ENCODE measurements around the gene TRPC4AP.
"Not testable (repeated sequence)": the region's sequence is repeated elsewhere in the genome, so short reads cannot be mapped to it uniquely, and the experiment has no call there.

The TRPC4AP gene

GRCh38 chr20:35059612-35060011 lies 33.0 kb downstream of the TRPC4AP start:
- FAIRE-seq, result no peak
- no peak for DNase-seq (ENCODE audit: insufficient read length, low spot score)

DNA sequence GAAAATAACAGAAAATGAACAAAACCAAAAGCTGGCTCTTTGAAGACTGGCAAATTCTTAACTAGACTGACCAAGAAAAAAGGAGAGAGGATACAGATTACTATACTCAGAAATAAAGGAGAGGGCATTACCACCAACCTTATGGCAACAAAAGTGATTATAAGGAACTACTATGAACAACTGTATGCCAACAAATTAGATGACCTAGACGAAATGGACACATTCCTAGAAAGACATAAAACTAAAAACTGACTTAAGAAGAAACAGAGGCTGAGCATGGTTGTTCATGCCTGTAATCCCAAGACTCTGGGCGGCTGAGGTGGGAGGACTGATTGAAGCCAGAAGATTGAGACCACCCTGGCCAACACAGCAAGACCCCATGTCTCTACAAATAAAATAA lies 33.5 kb downstream of the TRPC4AP start:
- FAIRE-seq (no peak), DNase-seq (ENCODE audit: insufficient read length, low spot score) (no peak)
- TF ChIP-seq POLR2A (IDR thresholded peaks at IDR 0.05; ENCODE audit: low read depth, low read length), result no peak

More at GRCh38 chr20:35059612-35060011, 33.0 kb downstream of the TRPC4AP start:
- no peak for TF ChIP-seq POLR2A (IDR thresholded peaks at IDR 0.05; ENCODE audit: low read depth, low read length)

DNA sequence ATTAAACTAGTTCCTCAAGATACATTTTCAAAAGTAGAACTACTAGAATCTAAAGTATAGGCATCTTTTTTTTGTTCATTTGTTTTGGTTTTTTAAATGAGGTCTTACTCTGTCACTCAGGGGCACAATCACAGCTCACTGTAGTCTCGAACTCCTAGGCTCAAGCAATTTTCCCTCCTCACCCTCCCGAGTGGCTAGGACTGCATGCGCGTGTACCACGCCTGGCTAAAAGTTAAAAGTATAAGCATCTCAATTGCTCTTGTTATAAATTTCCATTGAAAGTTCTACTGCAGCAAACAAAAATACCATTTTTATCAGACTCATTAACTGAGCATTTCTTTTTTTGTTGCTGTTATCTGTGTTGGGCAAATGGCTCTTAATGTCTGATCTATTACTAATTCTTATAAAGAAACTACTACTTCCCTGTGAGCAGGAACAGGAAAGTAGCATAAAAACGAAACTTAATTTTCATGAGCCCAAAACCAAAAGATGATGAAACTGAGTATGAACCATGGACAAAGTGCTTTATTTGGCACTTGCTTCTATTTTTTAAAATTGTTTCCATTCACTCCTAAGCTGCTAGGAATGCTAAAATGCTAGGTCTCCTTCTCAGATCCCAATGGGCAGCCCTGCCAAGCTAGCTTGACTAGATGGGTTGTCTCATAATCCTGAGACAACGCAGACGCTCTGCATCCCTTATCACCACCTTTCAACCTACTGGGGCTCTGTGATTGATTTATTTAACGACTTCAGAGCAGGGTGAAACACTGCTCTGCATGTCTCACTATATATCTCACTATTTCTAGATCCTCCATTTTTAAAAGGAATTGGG lies 36.9 kb downstream of the TRPC4AP start:
- DNase-seq (ENCODE audit: insufficient read length, low spot score), result no peak
- TF ChIP-seq POLR2A (IDR thresholded peaks at IDR 0.05; ENCODE audit: low read depth, low read length), result no peak
- FAIRE-seq, result no peak

GRCh38 chr20:35054814-35055213 lies 37.8 kb downstream of the TRPC4AP start:
- FAIRE-seq (no peak), DNase-seq (ENCODE audit: insufficient read length, low spot score) (no peak)

GRCh38 chr20:35052616-35053015 lies 40.0 kb downstream of the TRPC4AP start:
- FAIRE-seq; DNase-seq (ENCODE audit: insufficient read length, low spot score): not testable (repeated sequence)

More at GRCh38 chr20:35054814-35055213, 37.8 kb downstream of the TRPC4AP start:
- no peak for TF ChIP-seq POLR2A (IDR thresholded peaks at IDR 0.05; ENCODE audit: low read depth, low read length)

- no peak for DNase-seq (ENCODE audit: insufficient read length, low spot score)
These were observed 42.7 kb downstream of the TRPC4AP start for GRCh38 chr20:35049776-35050352.

GRCh38 chr20:35048739-35049138 lies 43.9 kb downstream of the TRPC4AP start:
- TF ChIP-seq POLR2A (IDR thresholded peaks at IDR 0.05; ENCODE audit: low read depth, low read length), result no peak
- no peak for DNase-seq (ENCODE audit: insufficient read length, low spot score)
- FAIRE-seq, result no peak

More at GRCh38 chr20:35049776-35050352, 42.7 kb downstream of the TRPC4AP start:
- no peak for FAIRE-seq
- TF ChIP-seq POLR2A (IDR thresholded peaks at IDR 0.05; ENCODE audit: low read depth, low read length), result no peak

GRCh38 chr20:35042268-35042667 lies 50.3 kb downstream of the TRPC4AP start:
- no peak for TF ChIP-seq POLR2A (IDR thresholded peaks at IDR 0.05; ENCODE audit: low read depth, low read length)
- no peak for FAIRE-seq

DNA sequence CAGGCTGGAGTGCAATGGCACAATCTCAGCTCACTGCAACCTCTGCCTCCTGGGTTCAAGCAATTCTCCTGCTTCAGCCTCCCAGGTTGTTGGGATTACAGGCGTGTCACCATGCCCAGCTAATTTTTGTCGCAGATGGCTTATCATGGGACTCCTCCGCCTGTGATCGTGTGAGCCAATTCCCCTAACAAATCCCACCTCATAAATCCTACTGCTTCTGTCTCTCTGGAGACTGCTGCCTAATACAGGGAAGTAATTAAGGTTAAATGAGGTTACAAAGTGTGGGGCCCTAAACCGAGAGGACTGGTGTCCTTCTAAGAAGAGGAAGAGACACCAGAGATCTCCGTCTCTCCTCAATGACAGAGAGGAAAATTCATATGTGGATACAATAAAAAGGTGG lies 52.0 kb downstream of the TRPC4AP start:
- DNase-seq (ENCODE audit: insufficient read length, low spot score) (no peak), FAIRE-seq (no peak)
- no peak for TF ChIP-seq POLR2A (IDR thresholded peaks at IDR 0.05; ENCODE audit: low read depth, low read length)

More at GRCh38 chr20:35042268-35042667, 50.3 kb downstream of the TRPC4AP start:
- DNase-seq (ENCODE audit: insufficient read length, low spot score), result no peak

- DNase-seq (ENCODE audit: insufficient read length, low spot score), result no peak
- no peak for FAIRE-seq
- TF ChIP-seq POLR2A (IDR thresholded peaks at IDR 0.05; ENCODE audit: low read depth, low read length), result no peak
These were observed 52.6 kb downstream of the TRPC4AP start for GRCh38 chr20:35039846-35040489.

DNA sequence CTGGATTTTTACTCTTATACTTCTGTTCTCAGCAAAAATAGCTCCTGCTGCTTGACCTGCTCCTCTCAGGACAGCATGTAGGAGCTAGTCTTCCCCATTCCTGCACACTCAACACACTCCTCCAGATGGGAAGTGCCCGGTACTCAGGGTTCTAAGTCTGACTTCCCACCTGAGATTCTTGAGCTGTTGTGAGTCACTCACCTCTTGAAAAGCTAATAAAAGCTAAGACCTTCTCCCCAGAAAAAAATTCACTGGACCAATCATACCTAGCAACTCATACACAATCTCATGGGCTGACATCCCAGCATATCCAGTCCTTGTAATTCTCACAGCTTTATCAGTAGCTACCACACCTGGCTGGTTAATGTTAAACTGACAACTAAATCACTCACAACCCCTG lies 53.5 kb downstream of the TRPC4AP start:
- no peak for TF ChIP-seq POLR2A (IDR thresholded peaks at IDR 0.05; ENCODE audit: low read depth, low read length)
- DNase-seq (ENCODE audit: insufficient read length, low spot score), result no peak
- no peak for FAIRE-seq

- no peak for DNase-seq (ENCODE audit: insufficient read length, low spot score)
- no peak for FAIRE-seq
- no peak for TF ChIP-seq POLR2A (IDR thresholded peaks at IDR 0.05; ENCODE audit: low read depth, low read length)
These were observed 58.5 kb downstream of the TRPC4AP start for GRCh38 chr20:35034145-35034544.

DNA sequence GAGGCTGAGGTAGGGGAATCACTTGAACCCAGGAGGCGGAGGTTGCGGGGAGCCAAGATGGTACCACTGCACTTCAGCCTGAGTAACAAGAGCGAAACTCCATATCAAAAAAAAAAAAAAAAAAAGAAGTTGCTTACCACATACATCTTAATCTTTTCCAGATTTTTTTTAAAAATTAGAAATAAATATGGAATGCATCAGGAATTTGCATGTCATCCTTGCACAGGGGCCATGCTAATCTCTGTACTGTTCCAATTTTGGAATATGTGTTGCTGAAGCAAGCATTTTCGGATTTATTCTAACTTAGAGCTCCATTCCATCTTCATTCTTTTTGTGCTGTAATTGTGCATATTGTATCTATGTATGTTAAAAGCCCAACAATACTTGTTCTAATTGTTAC lies 62.5 kb downstream of the TRPC4AP start:
- FAIRE-seq (no peak), DNase-seq (ENCODE audit: insufficient read length, low spot score) (no peak)
- TF ChIP-seq POLR2A (IDR thresholded peaks at IDR 0.05; ENCODE audit: low read depth, low read length), result no peak

DNA sequence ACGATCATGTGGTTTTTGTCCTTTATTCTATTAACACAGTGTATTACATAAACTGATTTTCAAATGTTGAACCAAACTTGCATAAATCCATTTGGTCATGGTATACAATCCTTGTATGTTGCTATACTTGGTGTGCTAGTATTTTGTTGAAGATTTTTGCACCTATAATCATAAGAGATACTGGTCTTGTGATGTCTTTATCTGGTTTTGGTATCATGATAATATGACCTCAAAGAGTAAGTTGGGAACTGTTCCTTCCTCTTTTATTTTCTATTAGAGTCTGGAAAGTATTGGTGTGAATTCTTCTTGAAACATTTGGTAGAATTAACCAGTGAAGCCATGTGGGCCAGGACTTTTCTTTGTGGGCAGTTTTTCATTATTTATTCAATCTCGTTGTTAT lies 65.3 kb downstream of the TRPC4AP start:
- DNase-seq (ENCODE audit: insufficient read length, low spot score) (no peak), FAIRE-seq (no peak)
- no peak for TF ChIP-seq POLR2A (IDR thresholded peaks at IDR 0.05; ENCODE audit: low read depth, low read length)

Measured in H54 (cell line).